ENCODE measurements around the gene EGR4.

The EGR4 gene

GRCh38 chr2:73293534-73294171 is at the start of gene EGR4:
TSS of gene EGR4 (minus strand) at chr2:73293548. CDS start at chr2:73293317, 231 bp downstream.
- no peak for DNase-seq

GRCh38 chr2:73341039-73341438 is 47.7 kb upstream of the EGR4 start:
- DNase-seq = no peak

- no peak for DNase-seq
These were observed 45.9 kb upstream of the EGR4 start for GRCh38 chr2:73339201-73339600.

- no peak for DNase-seq
These were observed 44.5 kb upstream of the EGR4 start for GRCh38 chr2:73337828-73338227.

GRCh38 chr2:73334620-73335019 is 41.3 kb upstream of the EGR4 start:
- DNase-seq = no peak

GRCh38 chr2:73334045-73334444 is 40.7 kb upstream of the EGR4 start:
- no peak for DNase-seq

- DNase-seq = no peak
These were observed 40.2 kb upstream of the EGR4 start for GRCh38 chr2:73333564-73333963.

- DNase-seq = no peak
These were observed 30.9 kb upstream of the EGR4 start for GRCh38 chr2:73324126-73324725.

GRCh38 chr2:73323551-73323950 is 30.2 kb upstream of the EGR4 start:
- no peak for DNase-seq

- no peak for DNase-seq
These were observed 21.1 kb upstream of the EGR4 start for GRCh38 chr2:73314441-73314840.

- DNase-seq = no peak
These were observed 14.4 kb upstream of the EGR4 start for GRCh38 chr2:73307720-73308119.

GRCh38 chr2:73301636-73302035 is 8.3 kb upstream of the EGR4 start:
- no peak for DNase-seq

GRCh38 chr2:73300926-73301325 is 7.6 kb upstream of the EGR4 start:
- DNase-seq = no peak

- no peak for DNase-seq
These were observed 4.2 kb upstream of the EGR4 start for GRCh38 chr2:73297586-73297985.

- DNase-seq = no peak
These were observed 3.8 kb upstream of the EGR4 start for GRCh38 chr2:73297151-73297559.

- no peak for DNase-seq
These were observed 2.5 kb upstream of the EGR4 start for GRCh38 chr2:73295751-73296400.

GRCh38 chr2:73294239-73294638 is 891 bp upstream of the EGR4 start:
- DNase-seq = no peak

GRCh38 chr2:73292906-73293533 is 328 bp downstream of the EGR4 start:
- DNase-seq = no peak

GRCh38 chr2:73292316-73292905 is 937 bp downstream of the EGR4 start:
- no peak for DNase-seq

- DNase-seq = no peak
These were observed 1.7 kb downstream of the EGR4 start for GRCh38 chr2:73291461-73292315.

GRCh38 chr2:73291093-73291460 is 2.3 kb downstream of the EGR4 start:
- no peak for DNase-seq

GRCh38 chr2:73290049-73290839 is 3.1 kb downstream of the EGR4 start:
- DNase-seq = no peak

Measured in NCI-H524 treated with DMSO at 0.1 percent for 48 hours (cell line).